Activated CD4-positive, alpha-beta T cell treated with anti-CD3 and anti-CD28 coated beads, Interleukin-2, amount 50 U/mL, for 16 hours (primary cell): ENCODE measurements around the gene NLRC4.
"Not testable (repeated sequence)": the region's sequence is repeated elsewhere in the genome, so short reads cannot be mapped to it uniquely, and the experiment has no call there.

Experiments
- DNase-seq: peaks from one replicate; pipeline ENCODE4 v3.0.0-alpha.2; 2020

The NLRC4 gene, protein sequence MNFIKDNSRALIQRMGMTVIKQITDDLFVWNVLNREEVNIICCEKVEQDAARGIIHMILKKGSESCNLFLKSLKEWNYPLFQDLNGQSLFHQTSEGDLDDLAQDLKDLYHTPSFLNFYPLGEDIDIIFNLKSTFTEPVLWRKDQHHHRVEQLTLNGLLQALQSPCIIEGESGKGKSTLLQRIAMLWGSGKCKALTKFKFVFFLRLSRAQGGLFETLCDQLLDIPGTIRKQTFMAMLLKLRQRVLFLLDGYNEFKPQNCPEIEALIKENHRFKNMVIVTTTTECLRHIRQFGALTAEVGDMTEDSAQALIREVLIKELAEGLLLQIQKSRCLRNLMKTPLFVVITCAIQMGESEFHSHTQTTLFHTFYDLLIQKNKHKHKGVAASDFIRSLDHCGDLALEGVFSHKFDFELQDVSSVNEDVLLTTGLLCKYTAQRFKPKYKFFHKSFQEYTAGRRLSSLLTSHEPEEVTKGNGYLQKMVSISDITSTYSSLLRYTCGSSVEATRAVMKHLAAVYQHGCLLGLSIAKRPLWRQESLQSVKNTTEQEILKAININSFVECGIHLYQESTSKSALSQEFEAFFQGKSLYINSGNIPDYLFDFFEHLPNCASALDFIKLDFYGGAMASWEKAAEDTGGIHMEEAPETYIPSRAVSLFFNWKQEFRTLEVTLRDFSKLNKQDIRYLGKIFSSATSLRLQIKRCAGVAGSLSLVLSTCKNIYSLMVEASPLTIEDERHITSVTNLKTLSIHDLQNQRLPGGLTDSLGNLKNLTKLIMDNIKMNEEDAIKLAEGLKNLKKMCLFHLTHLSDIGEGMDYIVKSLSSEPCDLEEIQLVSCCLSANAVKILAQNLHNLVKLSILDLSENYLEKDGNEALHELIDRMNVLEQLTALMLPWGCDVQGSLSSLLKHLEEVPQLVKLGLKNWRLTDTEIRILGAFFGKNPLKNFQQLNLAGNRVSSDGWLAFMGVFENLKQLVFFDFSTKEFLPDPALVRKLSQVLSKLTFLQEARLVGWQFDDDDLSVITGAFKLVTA

GRCh38 chr2:32264422-32265105 is at the start of gene NLRC4:
Gene NLRC4, minus strand, starts transcription at chr2:32264886. Its CDS starts 8,111 bp downstream, at chr2:32256775.
- peak; percentile 39 for DNase-seq

- DNase-seq, result no peak
Measured at GRCh38 chr2:32310577-32310976, 45.9 kb upstream of the NLRC4 start.

GRCh38 chr2:32293966-32294562 is 29.4 kb upstream of the NLRC4 start:
- not testable (repeated sequence) for DNase-seq

DNA sequence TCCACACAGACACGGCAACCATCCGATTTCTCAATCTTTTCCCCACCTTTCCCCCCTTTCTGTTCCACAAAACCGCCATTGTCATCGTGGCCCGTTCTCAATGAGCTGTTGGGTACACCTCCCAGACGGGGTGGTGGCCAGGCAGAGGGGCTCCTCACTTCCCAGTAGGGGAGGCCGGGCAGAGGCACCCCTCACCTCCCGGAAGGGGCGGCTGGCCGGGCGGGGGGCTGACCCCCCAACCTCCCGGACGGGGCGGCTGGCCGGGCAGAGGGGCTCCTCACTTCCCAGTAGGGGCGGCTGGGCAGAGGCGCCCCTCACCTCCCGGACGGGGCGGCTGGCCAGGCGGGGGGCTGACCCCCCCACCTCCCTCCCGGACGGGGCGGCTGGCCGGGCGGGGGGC is 28.8 kb upstream of the NLRC4 start:
- not testable (repeated sequence) for DNase-seq

DNA sequence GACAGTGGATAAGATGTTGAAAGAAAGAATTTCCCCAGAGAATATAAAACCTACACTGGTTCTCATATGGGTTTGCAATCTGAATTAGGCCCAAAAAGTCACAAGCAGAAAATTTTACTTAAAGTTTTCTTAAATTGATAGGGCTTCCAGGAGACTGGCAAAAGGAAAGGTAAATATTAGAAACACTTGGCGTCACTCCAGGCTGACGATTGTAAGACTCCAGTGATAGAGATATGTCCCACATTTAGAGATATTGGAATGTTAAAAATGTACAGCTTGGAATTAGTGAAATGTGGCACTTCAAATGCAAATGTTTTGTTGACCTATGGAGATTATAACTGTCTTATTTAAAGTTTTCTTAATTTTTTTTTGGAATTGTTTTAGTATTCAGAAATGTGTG is 27.1 kb upstream of the NLRC4 start:
- no peak for DNase-seq

DNA sequence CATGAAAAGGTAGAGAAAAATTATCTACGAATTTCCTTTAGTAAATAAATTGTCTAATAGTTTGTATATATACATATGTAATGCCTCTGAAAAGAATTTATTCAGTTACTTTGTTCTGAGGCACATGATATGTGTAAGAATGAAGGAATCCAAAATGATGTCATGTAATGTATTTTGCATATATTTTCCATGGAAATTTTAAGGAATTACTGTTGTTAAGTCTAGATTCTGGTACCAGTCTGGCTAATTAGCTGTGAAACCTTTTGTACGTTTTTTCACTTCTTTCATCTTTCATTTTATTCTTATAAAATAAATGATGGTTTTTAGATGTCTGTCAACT is 25.3 kb upstream of the NLRC4 start:
- DNase-seq, result no peak

GRCh38 chr2:32289165-32289999 is 24.7 kb upstream of the NLRC4 start:
- DNase-seq, result peak; percentile 11

- peak; percentile 5 for DNase-seq
Measured at GRCh38 chr2:32284321-32284720, 19.6 kb upstream of the NLRC4 start.

DNA sequence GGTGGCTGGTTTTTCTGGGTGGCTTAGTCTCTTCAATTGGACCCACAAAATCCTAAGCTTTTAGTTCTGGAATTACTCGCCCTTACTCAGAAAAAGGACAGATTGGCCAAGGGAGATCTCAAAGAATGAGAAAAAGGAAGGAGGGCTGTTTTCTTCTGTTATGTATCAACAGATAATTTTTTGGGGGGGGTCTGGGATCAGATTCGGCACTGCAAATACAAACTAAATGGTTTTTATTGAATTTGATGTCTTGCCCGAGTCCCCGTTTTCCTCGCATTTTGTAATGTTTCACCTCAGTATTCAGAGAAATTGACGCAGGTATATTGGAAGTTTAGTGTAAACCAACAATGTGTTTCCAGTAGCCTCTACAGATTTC is 13.8 kb upstream of the NLRC4 start:
- DNase-seq, result no peak

DNA sequence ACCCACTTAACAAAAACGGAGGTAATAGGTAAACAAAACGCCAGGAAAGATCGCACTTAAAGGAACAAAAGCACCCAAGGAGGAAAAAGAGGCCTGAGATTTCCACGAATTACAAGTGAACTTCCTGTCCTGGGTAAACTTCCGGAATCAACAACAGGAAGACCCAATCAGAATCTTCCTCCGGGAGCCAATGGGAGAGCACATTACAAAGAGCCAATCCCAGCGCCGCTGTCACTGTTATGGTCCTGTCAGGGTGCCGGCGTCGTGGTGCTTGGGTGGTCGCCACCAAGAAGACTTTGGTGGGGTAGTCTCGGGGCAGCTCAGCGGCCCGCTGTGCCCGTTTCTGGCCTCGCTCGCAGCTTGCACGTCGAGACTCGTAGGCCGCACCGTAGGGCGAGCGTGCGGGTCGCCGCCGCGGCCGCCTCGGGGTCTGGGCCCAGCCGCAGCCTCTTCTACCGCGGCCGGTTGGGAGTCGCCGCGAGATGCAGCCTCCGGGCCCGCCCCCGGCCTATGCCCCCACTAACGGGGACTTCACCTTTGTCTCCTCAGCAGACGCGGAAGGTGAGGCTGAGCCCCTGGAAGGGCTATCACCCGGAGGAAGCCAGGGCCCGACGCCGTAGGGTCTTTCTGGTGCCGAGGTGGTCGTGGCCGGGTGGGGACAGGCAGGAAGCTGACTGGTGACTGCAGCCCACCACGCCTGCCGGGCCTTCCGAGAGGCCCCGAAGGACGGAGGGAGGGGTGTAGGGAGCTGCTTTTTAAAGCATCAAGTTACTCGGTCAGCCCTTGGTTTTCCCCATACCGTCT is 13.2 kb upstream of the NLRC4 start, which contains the start of gene YIPF4:
Gene YIPF4, plus strand, starts transcription at position 231 of the 804 bp plus-strand sequence. Its CDS starts 252 bp downstream, at position 483.
- peak; percentile 94 for DNase-seq

- DNase-seq, result no peak
Measured at GRCh38 chr2:32277363-32277673, 12.6 kb upstream of the NLRC4 start.

DNA sequence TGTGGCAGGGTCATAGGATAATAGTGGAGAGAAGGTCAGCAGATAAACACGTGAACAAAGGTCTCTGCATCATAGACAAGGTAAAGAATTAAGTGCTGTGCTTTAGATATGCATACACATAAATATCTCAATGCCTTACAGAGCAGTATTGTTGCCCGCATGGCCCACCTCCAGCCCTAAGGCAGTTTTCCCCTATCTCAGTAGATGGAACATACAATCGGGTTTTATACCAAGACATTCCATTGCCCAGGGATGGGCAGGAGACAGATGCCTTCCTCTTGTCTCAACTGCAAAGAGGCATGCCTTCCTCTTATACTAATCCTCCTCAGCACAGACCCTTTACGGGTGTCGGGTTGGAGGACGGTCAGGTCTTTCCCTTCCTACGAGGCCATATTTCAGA is 11.1 kb upstream of the NLRC4 start:
- DNase-seq, result not testable (repeated sequence)

DNA sequence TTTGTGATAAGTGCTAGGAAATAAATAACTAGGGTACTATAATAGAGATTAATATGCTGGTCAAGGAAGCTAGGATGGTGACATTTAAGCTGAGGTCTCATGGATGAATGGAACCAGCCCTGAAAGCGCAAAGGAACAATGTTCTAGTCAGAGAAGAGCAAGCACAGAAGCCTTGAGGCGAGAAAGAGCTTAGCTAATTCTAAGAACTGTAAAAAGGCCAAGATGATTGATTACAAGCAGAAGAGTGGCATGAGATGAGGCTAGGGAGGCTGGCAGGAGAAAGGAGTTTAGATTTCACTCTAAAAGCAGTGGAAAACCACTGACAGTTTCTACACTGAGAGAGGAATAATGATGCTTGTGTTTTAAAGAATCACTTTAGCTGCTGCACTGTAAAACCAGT is 9.6 kb upstream of the NLRC4 start:
- no peak for DNase-seq

DNA sequence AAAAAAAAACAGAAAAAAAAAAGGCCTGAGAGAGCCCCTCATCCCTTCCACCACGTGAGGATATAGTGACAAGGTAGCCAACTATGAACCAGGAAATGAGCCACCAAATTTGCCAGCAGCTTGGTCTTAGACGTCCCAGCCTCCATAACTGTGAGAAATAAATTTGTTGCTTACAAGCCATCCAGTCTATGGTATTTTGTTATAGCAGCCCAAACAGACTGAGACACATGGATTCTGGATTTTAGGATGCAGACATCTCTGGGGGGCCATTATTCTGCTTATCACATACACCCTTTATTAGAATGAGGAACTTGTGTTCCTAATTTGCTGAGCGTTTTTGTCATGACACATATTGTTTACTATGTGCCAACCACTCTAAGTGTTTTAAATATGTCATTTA is 7.6 kb upstream of the NLRC4 start:
- DNase-seq, result no peak

GRCh38 chr2:32271063-32271462 is 6.4 kb upstream of the NLRC4 start:
- no peak for DNase-seq

GRCh38 chr2:32262105-32262504 is 2.6 kb downstream of the NLRC4 start:
- no peak for DNase-seq

DNA sequence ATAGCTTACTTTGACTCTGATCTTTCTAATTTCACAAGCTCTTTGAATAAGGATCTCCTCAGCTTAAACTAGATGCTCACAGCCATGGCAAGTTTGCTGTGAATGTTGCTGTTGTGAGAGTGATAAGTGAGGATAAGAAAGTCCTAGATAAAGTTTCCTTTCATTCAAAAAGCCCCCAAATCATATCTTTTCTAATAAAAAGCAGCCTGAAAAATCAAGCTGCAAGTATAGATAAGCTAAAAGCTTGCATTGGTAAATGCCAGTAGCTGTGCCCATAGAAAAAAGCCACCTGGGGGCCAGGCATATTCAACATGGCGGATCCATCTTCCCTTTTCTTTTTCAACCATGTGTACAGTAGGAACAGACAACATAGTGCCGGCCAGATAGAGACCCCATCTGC is 4.3 kb downstream of the NLRC4 start:
- DNase-seq, result no peak

- no peak for DNase-seq
Measured at GRCh38 chr2:32258242-32258641, 6.4 kb downstream of the NLRC4 start.

- DNase-seq, result no peak
Measured at GRCh38 chr2:32250290-32250689, 14.4 kb downstream of the NLRC4 start.

DNA sequence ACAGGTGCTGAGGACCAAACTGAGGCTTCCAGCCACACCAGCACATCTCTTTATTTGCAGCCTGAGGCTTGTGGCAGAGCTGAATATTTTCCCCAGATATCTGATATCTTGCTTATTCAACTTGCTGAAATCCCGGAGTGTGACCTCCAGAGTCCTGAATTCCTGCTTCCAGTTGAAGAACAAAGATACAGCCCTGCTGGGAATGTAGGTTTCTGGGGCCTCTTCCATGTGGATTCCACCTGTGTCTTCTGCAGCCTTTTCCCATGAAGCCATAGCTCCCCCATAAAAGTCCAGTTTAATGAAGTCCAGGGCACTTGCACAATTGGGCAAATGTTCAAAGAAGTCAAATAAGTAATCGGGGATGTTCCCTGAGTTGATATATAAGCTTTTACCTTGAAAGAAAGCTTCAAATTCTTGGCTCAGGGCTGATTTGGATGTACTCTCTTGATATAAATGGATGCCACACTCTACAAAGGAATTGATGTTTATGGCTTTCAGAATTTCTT is 14.9 kb downstream of the NLRC4 start:
- DNase-seq, result no peak

DNA sequence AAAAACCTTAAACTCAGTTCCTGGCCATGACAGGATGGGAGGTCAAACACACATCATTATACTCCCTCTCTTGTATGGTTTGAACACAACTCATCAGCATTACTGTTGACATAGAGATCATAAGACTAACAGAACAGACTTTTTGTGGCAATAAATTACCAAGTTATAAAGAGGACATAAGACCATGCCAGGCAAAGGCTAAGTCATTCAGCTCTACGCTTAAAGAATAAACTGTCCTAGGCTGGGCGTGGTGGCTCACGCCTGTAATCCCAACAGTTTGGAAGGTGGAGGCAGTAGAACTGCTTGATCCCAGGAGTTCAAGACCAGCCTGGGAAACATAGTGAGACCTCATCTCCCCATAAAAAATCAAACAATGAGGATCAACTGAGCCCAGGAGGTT is 16.4 kb downstream of the NLRC4 start:
- no peak for DNase-seq
